ENCODE measurements around the gene TXNDC15.
"Not testable (repeated sequence)": the region's sequence is repeated elsewhere in the genome, so short reads cannot be mapped to it uniquely, and the experiment has no call there.

The TXNDC15 gene

GRCh38 chr5:134877159-134877558 lies 3.0 kb downstream of the TXNDC15 start:
- DNase-seq (ENCODE audit: low read depth in 4 of 4, low spot score in 1 of 4), result no peak

- DNase-seq (ENCODE audit: low read depth in 4 of 4, low spot score in 1 of 4), result no peak
These were observed 4.2 kb downstream of the TXNDC15 start for GRCh38 chr5:134878403-134878802.

- no peak for DNase-seq (ENCODE audit: low read depth in 4 of 4, low spot score in 1 of 4)
These were observed 5.3 kb downstream of the TXNDC15 start for GRCh38 chr5:134879456-134879855.

GRCh38 chr5:134880937-134881336 lies 6.8 kb downstream of the TXNDC15 start:
- DNase-seq (ENCODE audit: low read depth in 4 of 4, low spot score in 1 of 4), result not testable (repeated sequence)

GRCh38 chr5:134881711-134882110 lies 7.5 kb downstream of the TXNDC15 start:
- DNase-seq (ENCODE audit: low read depth in 4 of 4, low spot score in 1 of 4), result not testable (repeated sequence)

- no peak for DNase-seq (ENCODE audit: low read depth in 4 of 4, low spot score in 1 of 4)
These were observed 13.5 kb downstream of the TXNDC15 start for GRCh38 chr5:134887593-134888159.

- no peak for DNase-seq (ENCODE audit: low read depth in 4 of 4, low spot score in 1 of 4)
These were observed 15.2 kb downstream of the TXNDC15 start for GRCh38 chr5:134889335-134889734.

- DNase-seq (ENCODE audit: low read depth in 4 of 4, low spot score in 1 of 4), result no peak
These were observed 17.3 kb downstream of the TXNDC15 start for GRCh38 chr5:134891473-134891872.

GRCh38 chr5:134892282-134892681 lies 18.1 kb downstream of the TXNDC15 start:
- no peak for DNase-seq (ENCODE audit: low read depth in 4 of 4, low spot score in 1 of 4)

GRCh38 chr5:134892926-134893325 lies 18.8 kb downstream of the TXNDC15 start:
- DNase-seq (ENCODE audit: low read depth in 4 of 4, low spot score in 1 of 4), result no peak

- no peak for DNase-seq (ENCODE audit: low read depth in 4 of 4, low spot score in 1 of 4)
These were observed 19.8 kb downstream of the TXNDC15 start for GRCh38 chr5:134893748-134894505.

- DNase-seq (ENCODE audit: low read depth in 4 of 4, low spot score in 1 of 4), result no peak
These were observed 28.1 kb downstream of the TXNDC15 start for GRCh38 chr5:134902071-134902801.

- DNase-seq (ENCODE audit: low read depth in 4 of 4, low spot score in 1 of 4), result peak; percentile 78 to 90 (median 82)
These were observed 30.6 kb downstream of the TXNDC15 start, which contains the start of gene PCBD2 for GRCh38 chr5:134904610-134905245. Gene PCBD2, plus strand, starts transcription at chr5:134905131. Its CDS starts 9 bp downstream, at chr5:134905140.

GRCh38 chr5:134905246-134905996 lies 31.2 kb downstream of the TXNDC15 start:
- peak in 3 of 4 experiments; percentile 38 to 44 (median 43) for DNase-seq (ENCODE audit: low read depth in 4 of 4, low spot score in 1 of 4)

GRCh38 chr5:134906811-134907210 lies 32.6 kb downstream of the TXNDC15 start:
- no peak for DNase-seq (ENCODE audit: low read depth in 4 of 4, low spot score in 1 of 4)

GRCh38 chr5:134910752-134911151 lies 36.6 kb downstream of the TXNDC15 start:
- not testable (repeated sequence) for DNase-seq (ENCODE audit: low read depth in 4 of 4, low spot score in 1 of 4)

- no peak for DNase-seq (ENCODE audit: low read depth in 4 of 4, low spot score in 1 of 4)
These were observed 37.4 kb downstream of the TXNDC15 start for GRCh38 chr5:134911285-134912206.

GRCh38 chr5:134913254-134913653 lies 39.1 kb downstream of the TXNDC15 start:
- DNase-seq (ENCODE audit: low read depth in 4 of 4, low spot score in 1 of 4), result no peak

GRCh38 chr5:134913795-134914194 lies 39.6 kb downstream of the TXNDC15 start:
- no peak for DNase-seq (ENCODE audit: low read depth in 4 of 4, low spot score in 1 of 4)
